Coronary artery (tissue), 2 donors: Measurements from ENCODE around the gene FHAD1.

Source experiments
- DNase-seq: peaks from one replicate; pipeline ENCODE4 v3.0.0-alpha.2; 2017; ENCODE audit warnings: low spot score
- H3K27ac ChIP-seq, 2 donors: fragments of 200-600 bp; sonication (generic); one replicate each; pipeline ENCODE4 v1.5.1; 2016 to 2019
- H3K4me3 ChIP-seq: fragments of 200-600 bp; sonication (generic); 2 replicates; pipeline ENCODE4 v1.5.1; 2016; ENCODE audit warnings: mild to moderate bottlenecking, moderate library complexity
- CTCF ChIP-seq: fragments of 200-600 bp; sonication (generic); IDR thresholded peaks from one replicate; pipeline ENCODE4 v1.5.1; 2019; ENCODE audit warnings: antibody characterized with exemption

The FHAD1 gene

GRCh38 chr1:15380601-15381508, 133.8 kb downstream of the FHAD1 start:
- no peak overlapping the region for H3K27ac ChIP-seq
- H3K4me3 ChIP-seq: no peak overlapping the region
- TF ChIP-seq CTCF: no peak
- DNase-seq: no peak

DNA sequence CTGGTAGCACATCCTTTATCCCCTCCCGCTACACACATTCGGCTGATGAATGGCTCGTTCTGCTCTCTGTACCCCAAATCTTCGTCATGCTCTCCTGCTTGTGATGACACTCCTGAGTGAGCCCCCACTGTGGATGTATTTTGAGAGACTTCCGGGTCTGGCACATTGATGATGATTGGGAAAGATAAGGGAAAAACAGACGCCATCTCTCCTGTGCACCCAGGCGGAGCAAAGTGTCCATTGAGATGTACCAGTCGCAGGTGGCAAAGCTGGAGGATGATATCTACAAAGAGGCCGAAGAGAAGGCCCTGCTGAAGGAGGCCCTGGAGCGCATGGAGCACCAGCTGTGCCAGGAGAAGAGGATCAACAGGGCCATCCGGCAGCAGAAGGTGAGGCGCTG, 134.8 kb downstream of the FHAD1 start:
- DNase-seq: no peak
- Histone ChIP-seq H3K4me3 (no peak overlapping the region), H3K27ac (no peak overlapping the region)
- no peak for TF ChIP-seq CTCF

- Histone ChIP-seq H3K4me3 (no peak overlapping the region), H3K27ac (no peak overlapping the region)
- DNase-seq: no peak
- TF ChIP-seq CTCF: no peak
Observed at GRCh38 chr1:15382601-15383518, 135.8 kb downstream of the FHAD1 start.

DNA sequence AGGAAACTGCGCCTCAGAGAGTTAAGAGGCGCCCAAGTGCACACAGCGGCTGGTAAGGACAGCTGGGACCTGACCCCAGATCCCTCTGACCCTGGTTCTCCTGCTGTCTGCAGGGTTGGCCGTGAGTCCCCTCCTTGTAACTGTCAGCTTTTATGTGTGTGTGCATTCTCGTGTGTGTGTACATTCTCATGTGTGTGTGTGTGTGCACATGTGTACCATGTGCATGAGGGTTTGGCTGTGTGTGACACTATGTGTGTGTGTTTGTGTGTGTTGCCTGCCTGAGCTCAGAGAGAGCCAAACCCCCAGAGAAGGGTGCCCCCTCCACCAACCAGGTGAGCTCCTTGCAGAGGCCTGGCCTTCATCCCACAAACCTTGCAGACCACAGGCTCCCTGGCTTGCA, 136.8 kb downstream of the FHAD1 start:
- TF ChIP-seq CTCF: no peak
- Histone ChIP-seq H3K4me3 (no peak overlapping the region), H3K27ac (no peak overlapping the region)
- no peak for DNase-seq

- H3K4me3 ChIP-seq: no peak overlapping the region
- no peak for DNase-seq
- H3K27ac ChIP-seq: no peak overlapping the region
- TF ChIP-seq CTCF: no peak
Observed at GRCh38 chr1:15384301-15384901, 137.4 kb downstream of the FHAD1 start.

DNA sequence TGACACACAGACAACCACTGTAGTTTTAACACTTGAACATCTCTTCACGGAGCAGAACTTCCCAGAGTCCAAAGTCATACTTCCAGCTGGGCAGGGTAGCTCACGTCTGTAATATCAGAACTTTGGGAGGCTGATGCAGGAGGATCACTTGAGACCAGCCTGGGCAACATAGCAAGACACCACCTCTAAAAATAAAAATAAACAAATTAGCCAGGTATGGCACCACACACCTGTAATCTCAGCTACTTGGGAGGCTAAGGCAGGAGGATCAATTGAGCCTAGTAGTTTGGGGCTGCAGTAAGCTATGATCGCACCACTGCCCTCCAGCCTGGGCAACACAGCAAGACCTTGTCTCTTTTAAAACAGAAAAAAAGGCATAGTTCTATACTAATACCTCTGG, 138.4 kb downstream of the FHAD1 start:
- TF ChIP-seq CTCF: no peak
- no peak overlapping the region for H3K4me3 ChIP-seq
- no peak for DNase-seq
- no peak overlapping the region for H3K27ac ChIP-seq
